Stimulated activated CD4-positive, alpha-beta T cell treated with anti-CD3 and anti-CD28 coated beads, Interleukin-2, amount 100 ng/mL, for 48 hours (primary cell): Measurements from ENCODE around the gene CAB39L.

ENCODE experiments used
- DNase-seq, 2 donors: peaks; one replicate each; pipeline ENCODE4 v3.0.0-alpha.2; 2020

The CAB39L gene

DNA sequence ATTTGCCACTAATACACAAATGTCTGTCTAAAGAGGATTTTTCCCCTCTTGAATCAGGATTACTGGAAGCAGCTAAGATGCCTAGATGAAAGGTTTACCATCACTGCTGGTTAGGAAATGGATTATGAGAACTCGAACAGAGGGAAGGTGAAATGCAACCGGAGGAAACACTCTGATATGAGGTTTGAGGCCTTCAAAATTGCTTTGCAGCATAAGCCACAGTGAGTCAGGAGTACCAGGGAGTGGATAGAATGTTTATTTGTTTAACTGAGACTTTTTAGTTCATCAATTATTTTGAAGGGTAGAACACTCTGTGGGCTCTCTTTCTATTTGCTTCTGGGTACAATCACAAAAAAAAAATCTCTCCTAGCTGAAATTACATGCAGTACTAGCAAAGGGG lies 178.0 kb downstream of the CAB39L start:
- no peak for DNase-seq

DNA sequence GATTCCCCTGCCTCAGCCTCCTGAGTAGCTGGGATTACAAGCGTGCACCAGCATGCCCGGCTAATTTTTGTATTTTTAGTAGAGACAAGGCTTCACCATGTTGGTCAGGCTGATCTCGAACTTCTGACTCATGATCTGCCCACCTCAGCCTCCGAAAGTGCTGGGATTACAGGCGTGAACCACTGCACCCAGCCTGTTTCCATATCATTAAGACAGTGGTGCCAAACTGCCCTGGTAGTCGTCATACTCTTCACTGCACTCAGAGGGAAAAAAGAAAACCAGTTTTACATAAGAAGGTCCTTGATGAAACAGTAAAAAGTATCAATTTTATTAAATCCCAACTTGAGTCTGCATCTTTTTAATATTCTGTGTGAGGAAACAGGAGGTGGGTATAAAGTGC lies 181.2 kb downstream of the CAB39L start:
- no peak for DNase-seq

- no peak for DNase-seq
Measured at GRCh38 chr13:49259586-49259985, 184.3 kb downstream of the CAB39L start.
